Measurements from ENCODE around the gene BRAF.
"Not testable (repeated sequence)": the region's sequence is repeated elsewhere in the genome, so short reads cannot be mapped to it uniquely, and the experiment has no call there.

DNA sequence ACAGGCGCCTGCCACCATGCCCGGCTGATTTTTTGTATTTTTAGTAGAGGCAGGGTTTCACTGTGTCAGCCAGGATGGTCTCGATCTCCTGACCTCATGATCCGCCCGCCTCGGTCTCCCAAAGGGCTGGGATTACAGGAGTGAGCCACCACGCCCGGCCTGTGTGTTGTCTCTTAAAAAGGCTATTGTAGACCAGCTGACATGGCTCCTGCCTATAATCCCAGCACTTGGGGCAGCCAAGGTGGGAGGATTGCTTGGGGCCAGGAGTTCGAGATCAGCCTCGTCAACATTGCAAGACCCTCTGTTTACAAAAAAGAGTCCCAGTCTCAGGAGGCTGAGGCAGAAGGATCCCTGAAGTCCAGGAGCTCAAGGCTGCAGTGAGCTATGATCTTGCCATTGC is 230.9 kb downstream of the BRAF start:
- TF ChIP-seq EZH2phosphoT487 (conservative IDR thresholded peaks at IDR 0.05; ENCODE audit: low read length), result not testable (repeated sequence)
- TF ChIP-seq, protein P1, sequence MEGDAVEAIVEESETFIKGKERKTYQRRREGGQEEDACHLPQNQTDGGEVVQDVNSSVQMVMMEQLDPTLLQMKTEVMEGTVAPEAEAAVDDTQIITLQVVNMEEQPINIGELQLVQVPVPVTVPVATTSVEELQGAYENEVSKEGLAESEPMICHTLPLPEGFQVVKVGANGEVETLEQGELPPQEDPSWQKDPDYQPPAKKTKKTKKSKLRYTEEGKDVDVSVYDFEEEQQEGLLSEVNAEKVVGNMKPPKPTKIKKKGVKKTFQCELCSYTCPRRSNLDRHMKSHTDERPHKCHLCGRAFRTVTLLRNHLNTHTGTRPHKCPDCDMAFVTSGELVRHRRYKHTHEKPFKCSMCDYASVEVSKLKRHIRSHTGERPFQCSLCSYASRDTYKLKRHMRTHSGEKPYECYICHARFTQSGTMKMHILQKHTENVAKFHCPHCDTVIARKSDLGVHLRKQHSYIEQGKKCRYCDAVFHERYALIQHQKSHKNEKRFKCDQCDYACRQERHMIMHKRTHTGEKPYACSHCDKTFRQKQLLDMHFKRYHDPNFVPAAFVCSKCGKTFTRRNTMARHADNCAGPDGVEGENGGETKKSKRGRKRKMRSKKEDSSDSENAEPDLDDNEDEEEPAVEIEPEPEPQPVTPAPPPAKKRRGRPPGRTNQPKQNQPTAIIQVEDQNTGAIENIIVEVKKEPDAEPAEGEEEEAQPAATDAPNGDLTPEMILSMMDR (IDR thresholded peaks at IDR 0.05; ENCODE audit: insufficient read depth, low read length, poor library complexity, severe bottlenecking), result not testable (repeated sequence)

Measured in SU-DHL-6 (cell line).